GM20000 (cell line): ENCODE data around the gene GPC6.
"Not testable (repeated sequence)": the region's sequence is repeated elsewhere in the genome, so short reads cannot be mapped to it uniquely, and the experiment has no call there.

ENCODE experiments used
- DNase-seq: peaks from one replicate; pipeline ENCODE4 v3.0.0; 2012; ENCODE audit warnings: low spot score
- CTCF ChIP-seq: IDR thresholded peaks from 2 replicates; pipeline ENCODE4 v1.5.1; 2012; ENCODE audit warnings: mild to moderate bottlenecking, control low read depth; ENCODE audit errors: extremely low read depth, missing control alignments

The GPC6 gene

GRCh38 chr13:93200626-93201025, 26.0 kb upstream of the GPC6 start:
- DNase-seq, result no peak
- no peak for TF ChIP-seq CTCF

- no peak for TF ChIP-seq CTCF
Observed at GRCh38 chr13:93201992-93202558, 24.5 kb upstream of the GPC6 start.

GRCh38 chr13:93206778-93207392, 19.7 kb upstream of the GPC6 start:
- not testable (repeated sequence) for DNase-seq

More at GRCh38 chr13:93201992-93202558, 24.5 kb upstream of the GPC6 start:
- DNase-seq, result no peak

- TF ChIP-seq CTCF, result no peak
- DNase-seq, result no peak
Observed at GRCh38 chr13:93216122-93216521, 10.5 kb upstream of the GPC6 start.

GRCh38 chr13:93217721-93218261, 8.8 kb upstream of the GPC6 start:
- TF ChIP-seq CTCF, result no peak
- DNase-seq, result no peak

- no peak for DNase-seq
- no peak for TF ChIP-seq CTCF
Observed at GRCh38 chr13:93218583-93218982, 8.0 kb upstream of the GPC6 start.

- no peak for DNase-seq
- TF ChIP-seq CTCF, result no peak
Observed at GRCh38 chr13:93220073-93220472, 6.5 kb upstream of the GPC6 start.

- no peak for DNase-seq
- no peak for TF ChIP-seq CTCF
Observed at GRCh38 chr13:93222976-93223375, 3.6 kb upstream of the GPC6 start.
